GM23338 (cell line): ENCODE results near the gene CACNA1F.

Experiments used
- CREB1 ChIP-seq: fragments of 250-450 bp; sonication (Bioruptor Pico); IDR thresholded peaks from 2 replicates; pipeline ENCODE4 v1.5.0; 2020; ENCODE audit warnings: low read depth, mild to moderate bottlenecking, moderate library complexity
- CTCF ChIP-seq, 2 experiments: fragments of 200-600 bp in 1 of 2; sonication (generic) in 1 of 2; conservative IDR thresholded peaks; 2 replicates each; pipeline versions ENCODE4 v1.5.1 to v1.6.1; 2016 to 2017; ENCODE audit warnings: antibody characterized with exemption in 2 of 2, low read depth in 2 of 2, mild to moderate bottlenecking in 2 of 2, moderate library complexity in 1 of 2

- TF ChIP-seq CTCF (conservative IDR thresholded peaks at IDR 0.05; ENCODE audit: low read depth in 2 of 2): no peak
- TF ChIP-seq CREB1: no peak
These were observed 13.4 kb upstream of the CACNA1F start for GRCh38 chrX:49246541-49246940.
